HPDE6-E6E7 (cell line): Measurements from ENCODE around the gene HLA-DMA.

ENCODE experiments used
- DNase-seq: peaks from one replicate; pipeline ENCODE4 v3.0.0; 2011; ENCODE audit warnings: missing footprints; ENCODE audit errors: extremely low spot score

HLA-DMA gene

DNA sequence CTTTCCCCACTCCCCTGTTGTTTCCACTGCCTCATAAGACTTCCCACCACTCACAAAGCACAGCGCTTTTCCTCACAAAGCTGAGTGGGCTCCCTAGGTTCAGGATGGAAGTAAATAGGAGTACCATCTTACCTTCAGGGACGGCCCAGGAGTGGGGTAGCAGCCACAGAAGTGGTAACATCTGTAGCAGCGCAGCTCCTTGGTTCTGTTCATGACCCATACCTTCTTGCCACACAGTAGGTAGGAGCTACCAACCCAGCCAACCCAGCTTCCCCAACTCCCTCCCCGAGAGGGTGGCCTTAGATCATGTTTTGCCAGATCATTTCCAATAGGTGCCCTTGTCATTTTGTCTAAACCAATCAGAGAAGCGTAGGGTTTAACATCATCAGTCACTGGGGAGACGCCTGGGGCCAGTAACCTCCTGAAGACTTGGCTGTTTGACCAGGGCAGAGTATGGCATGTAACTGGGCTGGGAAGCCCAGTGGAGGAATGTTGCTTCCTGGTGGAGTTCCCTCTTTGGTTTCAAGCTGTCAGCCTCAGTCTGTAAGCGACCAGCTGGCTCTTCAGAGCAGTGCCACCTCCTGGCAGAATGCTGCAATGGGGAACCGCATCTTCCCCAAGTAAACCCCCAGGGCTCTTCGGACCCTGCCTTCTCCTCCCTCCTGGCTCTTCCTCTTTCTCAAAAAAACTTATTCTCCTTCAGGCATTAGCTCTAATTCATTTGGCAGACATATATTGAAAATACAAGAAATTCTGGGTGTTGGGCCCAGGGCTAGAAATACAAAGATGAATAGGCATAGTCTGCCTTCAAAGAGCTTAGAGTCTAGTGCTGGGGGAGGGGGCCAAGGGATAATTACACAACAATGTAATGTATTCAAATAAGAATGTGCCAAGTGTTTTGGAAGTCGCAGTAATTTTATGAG lies at the start of gene HLA-DMA:
TSS of gene HLA-DMA (minus strand) at position 281 of the 923 bp plus-strand sequence. CDS start at position 220, 61 bp downstream.
- DNase-seq: peak; percentile 87

DNA sequence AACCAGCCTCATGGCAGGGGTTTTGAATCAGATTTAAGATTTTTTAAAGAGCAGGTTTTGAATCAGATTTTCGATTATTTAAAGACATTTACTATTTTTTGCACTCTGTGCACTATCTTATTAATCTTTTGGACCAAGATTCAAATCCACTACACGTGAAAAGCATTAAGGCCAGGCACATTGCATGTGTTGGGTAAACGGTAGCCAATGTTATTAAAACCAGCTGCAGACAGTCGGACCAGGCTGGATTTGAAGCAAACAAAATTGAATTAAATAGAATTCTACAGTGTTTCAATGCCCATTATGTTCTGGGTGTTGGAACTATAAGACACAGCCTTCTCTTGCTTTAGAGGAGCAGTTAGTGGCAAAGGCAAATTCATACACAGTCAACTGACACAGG lies 48.8 kb upstream of the HLA-DMA start:
- no peak for DNase-seq

DNA sequence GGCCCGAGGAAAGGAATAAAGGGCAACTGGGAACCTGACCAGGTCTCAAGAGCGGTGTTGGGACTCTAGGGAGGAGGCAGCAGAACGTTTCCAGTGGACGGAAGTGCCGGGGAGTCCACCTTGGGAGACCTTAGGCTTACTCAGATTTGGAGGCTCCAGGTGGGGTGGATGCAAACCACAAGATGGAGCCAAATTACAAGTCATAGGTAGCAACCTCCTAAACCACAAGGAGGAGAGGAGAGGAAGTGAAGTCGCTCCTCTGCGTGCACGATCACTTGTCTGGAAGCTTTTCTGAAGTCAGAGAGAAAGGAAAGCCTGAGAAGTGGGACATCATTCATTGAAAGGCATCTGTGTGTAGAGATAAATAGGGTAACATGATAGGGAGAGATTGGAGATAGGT lies 47.2 kb upstream of the HLA-DMA start:
- DNase-seq: peak; percentile 49

DNA sequence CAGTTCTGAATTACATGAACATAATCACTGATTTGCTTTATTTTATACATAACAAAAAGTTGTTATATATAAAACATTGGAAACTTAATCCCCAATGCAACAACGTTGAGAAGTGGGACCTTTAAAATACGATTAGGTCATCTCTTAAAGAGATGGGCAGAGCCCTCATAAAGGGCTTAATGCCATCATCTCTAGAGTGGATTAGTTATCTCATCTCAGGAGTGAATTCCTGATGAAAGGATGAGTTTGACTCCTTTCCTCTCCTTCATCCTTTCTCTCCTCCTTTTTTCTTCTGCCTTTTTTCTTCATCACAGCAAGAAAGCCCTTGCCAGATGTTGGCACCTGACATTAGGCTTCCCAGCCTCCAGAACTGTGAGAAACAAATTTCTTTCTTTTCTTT lies 42.6 kb upstream of the HLA-DMA start:
- no peak for DNase-seq

DNA sequence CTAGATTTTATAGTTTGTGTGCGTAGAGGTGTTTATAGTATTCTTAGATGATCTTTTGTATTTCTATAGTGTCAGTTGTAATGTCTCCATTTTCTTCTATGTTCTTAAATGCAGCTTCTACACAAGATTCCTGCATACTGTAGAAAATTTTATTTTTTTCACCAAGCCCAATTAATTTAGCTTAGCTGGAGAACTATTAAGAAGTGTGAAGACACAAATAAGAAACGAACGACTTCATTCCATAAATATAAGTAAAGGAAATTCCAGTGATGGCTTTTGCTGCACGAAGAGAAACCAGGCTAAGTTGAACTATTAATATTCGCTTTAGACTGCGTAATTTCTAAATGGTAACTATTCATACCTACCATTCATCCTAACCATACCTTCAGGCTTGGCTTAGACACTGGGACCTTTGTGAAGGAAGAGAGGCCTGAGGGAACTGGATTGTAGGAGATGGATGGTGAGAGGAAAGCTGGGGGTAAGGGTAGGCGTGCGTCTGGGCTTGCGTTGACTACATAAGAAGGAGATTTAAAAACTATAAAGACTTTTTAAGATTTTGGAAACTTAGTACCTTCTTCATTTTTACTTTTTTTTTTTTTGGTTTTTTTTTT lies 40.6 kb upstream of the HLA-DMA start:
- no peak for DNase-seq

DNA sequence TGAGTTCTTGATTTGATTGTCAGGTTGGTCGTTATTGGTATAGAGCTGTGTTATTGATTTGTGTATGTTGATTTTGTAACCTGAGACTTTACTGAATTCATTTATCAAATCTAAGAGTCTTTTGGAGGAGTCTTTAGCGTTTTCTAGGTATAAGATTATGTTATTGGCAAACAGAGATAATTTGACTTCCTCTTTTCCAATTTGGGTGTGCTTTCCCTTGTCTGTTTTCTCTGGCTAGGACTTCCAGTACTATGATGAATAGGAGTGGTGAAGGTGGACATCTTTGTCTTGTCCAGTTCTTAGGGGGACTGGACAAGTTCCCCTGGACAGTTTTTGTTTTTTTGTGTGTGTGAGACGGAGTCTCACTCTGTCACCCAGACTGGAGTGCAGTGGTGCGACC lies 39.1 kb upstream of the HLA-DMA start:
- DNase-seq: no peak

DNA sequence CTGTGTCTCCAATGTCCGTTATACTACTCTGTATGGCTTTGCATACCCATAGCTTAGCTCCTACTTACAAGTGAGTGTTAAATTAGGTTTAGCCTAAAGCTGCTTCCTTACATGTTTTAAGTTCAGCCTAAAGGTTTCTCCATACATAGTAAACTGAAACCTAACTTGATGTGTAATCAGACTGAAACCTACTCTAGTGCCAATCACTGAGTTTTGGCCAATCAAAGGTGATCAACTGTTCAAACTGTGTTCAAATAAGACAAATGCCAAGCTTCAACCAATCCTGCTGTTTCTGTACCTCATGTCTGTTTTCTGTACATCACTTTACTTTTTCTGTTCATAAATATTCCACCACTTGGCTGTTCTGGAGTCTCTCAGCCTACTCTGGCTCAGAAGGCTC lies 36.5 kb upstream of the HLA-DMA start:
- no peak for DNase-seq

DNA sequence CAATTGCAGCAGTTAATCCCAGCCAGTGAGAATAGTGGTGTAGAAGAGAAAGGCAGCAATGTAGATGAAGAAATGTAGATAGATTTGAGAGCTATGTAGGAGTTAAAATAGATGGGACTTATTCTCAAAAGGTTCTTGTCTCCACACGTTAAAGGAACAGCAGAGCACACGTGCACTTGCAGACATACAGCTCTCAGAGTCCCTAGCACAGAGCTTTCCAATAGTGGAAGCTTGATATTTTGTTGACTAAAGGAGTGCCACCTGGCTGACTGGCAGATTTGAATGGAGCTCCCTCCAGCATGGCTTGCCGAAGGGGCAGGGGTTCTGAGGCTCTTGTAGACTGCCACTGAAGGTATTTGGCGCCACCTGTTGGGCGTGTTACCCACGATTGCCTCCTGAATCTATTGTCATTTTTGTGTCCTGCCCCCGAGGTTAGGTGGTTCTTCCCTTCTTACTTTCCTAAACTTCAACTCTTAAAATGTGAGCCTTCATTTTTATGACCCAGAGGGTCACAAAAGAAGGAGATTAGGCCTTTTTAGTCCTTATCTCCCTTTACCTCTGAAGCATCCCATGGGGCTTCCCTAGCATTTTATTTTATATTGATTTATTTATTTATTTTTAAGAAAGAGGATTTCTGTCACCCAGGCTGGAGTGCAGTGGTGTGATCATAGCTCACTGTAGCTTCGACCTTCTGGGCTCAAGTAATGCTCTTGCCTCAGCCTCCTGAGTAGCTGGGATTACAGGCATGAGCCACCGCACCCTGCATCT lies 31.9 kb upstream of the HLA-DMA start:
- DNase-seq: no peak

DNA sequence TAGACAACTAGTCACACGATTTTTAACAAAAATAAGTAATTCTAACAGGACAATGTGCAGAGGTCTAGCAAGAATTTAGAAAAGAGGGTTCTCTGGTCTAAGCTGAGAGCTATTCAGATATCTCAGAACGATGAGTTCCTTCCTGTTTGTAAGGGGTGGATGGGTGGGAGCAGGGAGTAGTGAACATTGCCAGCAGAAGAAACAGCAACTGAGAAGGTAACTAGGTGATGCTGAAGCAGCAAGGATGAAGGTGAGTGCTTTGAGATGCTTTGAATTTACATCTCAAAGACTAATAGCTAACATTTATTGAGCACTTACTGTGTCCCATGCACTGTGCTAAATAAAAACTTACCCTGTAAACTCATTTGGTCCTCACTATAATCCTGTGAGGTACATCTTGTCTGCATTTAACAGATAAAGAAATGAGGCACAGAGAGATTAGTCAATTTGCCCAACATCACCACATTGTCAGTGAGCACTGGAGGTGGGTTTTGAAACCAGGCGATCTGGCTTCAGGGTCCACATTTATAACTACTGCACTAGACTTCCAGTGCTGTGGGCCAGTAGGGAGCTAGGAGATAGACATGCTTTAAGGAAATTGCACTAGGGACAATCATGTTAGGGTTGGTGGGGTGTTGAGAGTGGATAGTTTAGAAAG lies 31.2 kb upstream of the HLA-DMA start:
- no peak for DNase-seq

DNA sequence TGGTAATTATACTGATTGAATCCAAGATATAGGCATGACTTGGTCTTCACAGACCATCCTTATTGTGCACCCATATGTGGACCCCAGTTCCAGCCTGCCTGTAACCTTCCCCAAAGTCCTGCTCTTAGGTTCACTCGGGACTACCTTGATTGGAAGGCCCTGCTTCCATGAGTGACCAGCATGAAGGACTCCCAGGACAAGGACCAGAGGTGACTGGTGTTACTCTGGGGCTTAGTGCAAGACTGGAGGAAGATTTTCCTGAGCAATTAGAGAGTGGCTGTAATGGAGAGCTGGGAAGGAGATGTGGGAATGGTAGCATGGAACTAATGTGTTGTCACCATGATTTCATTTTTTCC lies 30.6 kb upstream of the HLA-DMA start:
- DNase-seq: no peak

DNA sequence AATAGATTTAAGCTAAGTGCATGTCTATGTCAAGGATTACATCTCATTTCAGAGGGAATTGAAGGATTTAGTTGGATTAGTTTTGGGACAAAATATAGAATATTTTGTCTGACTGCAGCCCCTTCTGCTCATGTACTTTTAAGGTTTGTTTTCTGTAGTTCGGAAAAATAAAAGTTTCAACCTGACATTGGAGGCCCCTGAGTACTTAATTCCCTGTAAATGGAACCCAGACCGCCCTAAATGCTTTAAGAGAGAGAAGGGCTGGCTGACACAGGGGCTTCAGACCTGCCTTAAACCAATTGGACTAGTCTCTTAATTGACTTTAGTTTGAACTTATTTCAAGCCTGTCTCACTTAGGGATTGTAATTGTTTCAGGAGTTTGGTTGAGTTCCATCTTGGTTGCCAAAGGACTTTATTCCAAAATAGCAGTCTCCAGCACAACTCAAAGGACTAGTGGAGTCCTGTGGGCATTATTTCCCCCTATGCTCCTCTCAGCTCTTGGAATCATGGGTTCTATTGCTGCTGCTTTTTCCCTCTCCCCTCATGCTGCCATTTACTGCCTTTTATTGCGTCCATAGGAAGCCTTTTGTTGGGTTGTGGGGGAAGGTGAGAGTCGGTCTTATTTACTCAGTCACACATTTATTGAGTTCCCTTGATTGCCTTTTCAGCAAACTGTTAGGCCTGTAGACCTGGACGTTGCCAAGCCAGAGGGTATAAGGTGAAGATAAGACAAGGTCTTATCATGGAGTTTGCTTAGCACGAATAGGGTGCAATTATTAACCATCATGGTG lies 30.0 kb upstream of the HLA-DMA start:
- no peak for DNase-seq

DNA sequence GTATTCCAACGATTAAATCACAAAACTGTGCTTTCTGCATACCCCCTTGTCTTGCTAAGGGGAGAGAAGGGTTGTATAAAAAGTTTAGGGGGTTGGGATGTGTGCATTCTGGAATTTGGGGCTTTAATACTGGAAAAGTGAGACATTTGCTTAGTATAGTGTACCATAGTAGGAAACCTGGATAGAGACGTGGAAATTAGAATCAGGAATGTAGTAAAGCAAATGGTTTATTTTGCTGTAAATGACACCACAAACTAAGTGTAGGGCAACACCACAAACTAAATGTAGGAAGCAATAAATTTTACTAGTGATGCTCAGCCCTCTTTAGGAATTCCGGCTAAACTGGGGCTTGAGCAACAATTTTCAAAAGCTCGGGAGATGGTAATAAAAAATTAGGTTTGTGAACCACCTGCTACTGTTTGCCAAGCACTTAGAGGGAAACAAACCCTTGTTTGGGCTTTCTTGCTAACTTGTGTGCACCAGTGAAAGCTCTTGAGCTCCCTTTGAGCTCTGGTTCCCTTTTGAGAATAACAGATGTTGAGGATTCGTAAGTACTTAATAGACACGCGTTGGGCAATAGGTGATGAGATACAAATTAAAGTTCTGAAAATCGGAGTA lies 29.3 kb upstream of the HLA-DMA start:
- no peak for DNase-seq

DNA sequence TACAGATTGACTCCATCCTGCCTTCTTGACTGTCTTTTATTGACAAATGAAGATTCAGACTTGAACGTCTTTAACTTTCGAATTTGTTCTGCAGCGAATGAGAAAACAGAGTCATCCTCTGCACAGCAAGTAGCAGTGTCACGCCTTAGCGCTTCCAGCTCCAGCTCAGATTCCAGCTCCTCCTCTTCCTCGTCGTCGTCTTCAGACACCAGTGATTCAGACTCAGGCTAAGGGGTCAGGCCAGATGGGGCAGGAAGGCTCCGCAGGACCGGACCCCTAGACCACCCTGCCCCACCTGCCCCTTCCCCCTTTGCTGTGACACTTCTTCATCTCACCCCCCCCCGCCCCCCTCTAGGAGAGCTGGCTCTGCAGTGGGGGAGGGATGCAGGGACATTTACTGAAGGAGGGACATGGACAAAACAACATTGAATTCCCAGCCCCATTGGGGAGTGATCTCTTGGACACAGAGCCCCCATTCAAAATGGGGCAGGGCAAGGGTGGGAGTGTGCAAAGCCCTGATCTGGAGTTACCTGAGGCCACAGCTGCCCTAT lies 27.7 kb upstream of the HLA-DMA start:
- no peak for DNase-seq

DNA sequence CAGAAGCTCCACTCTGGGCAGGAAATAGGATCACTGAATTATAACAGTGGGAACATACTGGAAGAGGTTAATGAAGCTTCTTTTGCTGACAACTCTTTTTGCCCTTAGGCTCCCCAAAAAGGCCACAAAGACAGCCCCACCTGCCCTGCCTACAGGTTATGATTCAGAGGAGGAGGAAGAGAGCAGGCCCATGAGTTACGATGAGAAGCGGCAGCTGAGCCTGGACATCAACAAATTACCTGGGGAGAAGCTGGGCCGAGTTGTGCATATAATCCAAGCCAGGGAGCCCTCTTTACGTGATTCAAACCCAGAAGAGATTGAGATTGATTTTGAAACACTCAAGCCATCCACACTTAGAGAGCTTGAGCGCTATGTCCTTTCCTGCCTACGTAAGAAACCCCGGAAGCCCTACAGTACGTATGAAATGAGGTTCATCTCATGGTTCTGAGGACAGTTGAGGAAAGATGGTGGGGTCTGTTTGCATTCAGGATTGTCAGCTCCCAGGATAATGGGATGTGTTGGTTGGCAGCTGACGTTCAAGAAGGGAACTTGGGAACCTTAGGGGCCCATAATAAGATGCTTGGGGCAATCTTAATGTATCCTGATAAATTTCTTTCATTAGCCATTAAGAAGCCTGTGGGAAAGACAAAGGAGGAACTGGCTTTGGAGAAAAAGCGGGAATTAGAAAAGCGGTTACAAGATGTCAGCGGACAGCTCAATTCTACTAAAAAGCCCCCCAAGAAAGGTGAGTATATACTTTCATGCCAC lies 27.0 kb upstream of the HLA-DMA start:
- DNase-seq: no peak

DNA sequence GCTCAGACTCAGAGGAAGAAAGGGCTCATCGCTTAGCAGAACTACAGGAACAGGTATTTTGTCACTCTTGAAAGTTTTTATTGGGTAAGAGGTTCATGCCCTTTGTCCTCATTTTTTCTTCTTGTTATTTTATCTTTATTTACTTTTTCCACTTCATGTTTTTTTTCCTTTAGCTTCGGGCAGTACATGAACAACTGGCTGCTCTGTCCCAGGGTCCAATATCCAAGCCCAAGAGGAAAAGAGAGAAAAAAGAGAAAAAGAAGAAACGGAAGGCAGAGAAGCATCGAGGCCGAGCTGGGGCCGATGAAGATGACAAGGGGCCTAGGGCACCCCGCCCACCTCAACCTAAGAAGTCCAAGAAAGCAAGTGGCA lies 25.0 kb upstream of the HLA-DMA start:
- no peak for DNase-seq

DNA sequence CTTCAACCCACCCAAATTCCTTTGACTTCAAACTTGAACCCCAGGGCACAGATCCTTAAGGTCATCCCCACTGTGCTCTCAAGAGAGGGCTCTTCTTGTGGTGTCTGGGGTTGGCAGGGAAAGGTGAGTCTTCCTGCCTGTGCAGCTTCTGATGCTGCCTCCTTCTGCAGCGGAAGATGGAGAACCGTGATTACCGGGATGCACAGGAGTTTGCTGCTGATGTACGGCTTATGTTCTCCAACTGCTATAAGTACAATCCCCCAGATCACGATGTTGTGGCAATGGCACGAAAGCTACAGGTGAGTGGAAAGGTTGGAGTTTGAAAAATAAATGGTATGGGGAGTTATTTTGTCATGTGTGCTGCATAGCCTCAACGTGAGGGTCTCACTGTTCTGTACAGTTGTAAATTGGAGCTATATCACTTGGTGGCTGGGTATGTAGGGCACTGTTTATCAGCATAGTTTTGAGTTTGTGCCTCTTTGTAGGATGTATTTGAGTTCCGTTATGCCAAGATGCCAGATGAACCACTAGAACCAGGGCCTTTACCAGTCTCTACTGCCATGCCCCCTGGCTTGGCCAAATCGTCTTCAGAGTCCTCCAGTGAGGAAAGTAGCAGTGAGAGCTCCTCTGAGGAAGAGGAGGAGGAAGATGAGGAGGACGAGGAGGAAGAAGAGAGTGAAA lies 24.5 kb upstream of the HLA-DMA start:
- no peak for DNase-seq

DNA sequence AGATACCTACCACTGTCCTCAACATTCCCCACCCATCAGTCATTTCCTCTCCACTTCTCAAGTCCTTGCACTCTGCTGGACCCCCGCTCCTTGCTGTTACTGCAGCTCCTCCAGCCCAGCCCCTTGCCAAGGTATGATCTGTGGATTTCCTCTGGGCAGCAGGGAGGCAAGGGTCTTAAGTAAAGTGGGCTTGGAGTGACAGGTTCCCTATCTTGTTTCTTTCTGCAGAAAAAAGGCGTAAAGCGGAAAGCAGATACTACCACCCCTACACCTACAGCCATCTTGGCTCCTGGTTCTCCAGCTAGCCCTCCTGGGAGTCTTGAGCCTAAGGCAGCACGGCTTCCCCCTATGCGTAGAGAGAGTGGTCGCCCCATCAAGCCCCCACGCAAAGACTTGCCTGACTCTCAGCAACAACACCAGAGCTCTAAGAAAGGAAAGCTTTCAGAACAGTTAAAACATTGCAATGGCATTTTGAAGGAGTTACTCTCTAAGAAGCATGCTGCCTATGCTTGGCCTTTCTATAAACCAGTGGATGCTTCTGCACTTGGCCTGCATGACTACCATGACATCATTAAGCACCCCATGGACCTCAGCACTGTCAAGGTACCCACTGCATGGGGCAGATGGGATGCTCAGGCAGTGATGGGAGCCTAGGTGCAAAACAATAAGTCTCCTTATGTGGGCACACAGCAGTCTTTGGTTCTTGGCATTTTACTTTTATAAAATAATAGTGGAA lies 23.6 kb upstream of the HLA-DMA start:
- DNase-seq: no peak

DNA sequence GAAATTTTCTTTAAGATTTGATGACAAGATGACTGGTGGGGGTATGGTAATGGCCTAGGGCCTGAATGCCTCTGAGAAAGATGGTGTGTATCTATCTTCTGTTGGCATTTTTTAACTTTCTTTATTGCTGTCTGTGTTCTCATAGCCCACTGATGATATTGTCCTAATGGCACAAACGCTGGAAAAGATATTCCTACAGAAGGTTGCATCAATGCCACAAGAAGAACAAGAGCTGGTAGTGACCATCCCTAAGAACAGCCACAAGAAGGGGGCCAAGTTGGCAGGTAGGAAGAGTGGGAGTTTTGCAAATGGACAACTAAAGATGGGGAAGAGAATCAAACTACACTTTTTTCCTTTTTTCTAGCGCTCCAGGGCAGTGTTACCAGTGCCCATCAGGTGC lies 23.0 kb upstream of the HLA-DMA start:
- DNase-seq: no peak
